ENCODE data around the gene LYST.
"Not testable (repeated sequence)": the region's sequence is repeated elsewhere in the genome, so short reads cannot be mapped to it uniquely, and the experiment has no call there.

LYST gene

DNA sequence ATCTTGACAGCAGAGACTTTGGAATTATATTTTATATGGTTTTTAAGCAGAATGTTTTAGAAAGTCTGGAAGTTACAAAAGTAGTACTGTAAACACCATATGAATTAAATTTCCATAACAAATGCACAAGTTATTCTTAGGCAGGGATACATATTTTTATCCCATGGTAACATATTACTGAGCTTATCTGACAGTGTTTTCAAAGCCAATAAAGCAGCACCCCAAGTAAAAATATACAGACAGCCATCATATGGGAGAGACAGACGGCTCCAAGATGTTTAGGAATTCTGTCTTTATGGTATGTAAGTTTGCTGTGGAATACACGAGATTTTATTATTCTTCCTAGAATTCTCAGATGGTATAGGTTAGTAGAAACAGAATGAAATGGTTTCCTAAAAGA is 205.1 kb downstream of the LYST start:
- Mint-ChIP-seq H3K27me3 (no peaks in the 10 kb centered on the region), H3K4me1 (no peaks in the 10 kb centered on the region), H3K4me3 (no peak overlapping the region), H3K27ac (no peak overlapping the region), H3K9me3 (no peaks in the 10 kb centered on the region), H3K36me3 (peaks cover 19 to 42% of the 10 kb centered on the region in 2 donors)
- DNase-seq (no peak), ATAC-seq (replicated peaks) (no peak)

GRCh38 chr1:235659186-235659771 is 207.4 kb downstream of the LYST start:
- Mint-ChIP-seq H3K4me1 (no peaks in the 10 kb centered on the region), H3K4me3 (no peak overlapping the region), H3K27ac (no peak overlapping the region), H3K36me3 (peaks cover 13 to 42% of the 10 kb centered on the region in 2 donors), H3K27me3 (peaks cover under 1 to 5% of the 10 kb centered on the region in 2 donors), H3K9me3 (peaks cover 0 to 4% of the 10 kb centered on the region in 2 donors)
- no peak for DNase-seq
- no peak for ATAC-seq (replicated peaks)

GRCh38 chr1:235657747-235658526 is 208.8 kb downstream of the LYST start:
- H3K27ac Mint-ChIP-seq, result no peak overlapping the region
- peaks cover 8 to 36% of the 10 kb centered on the region in 2 donors for H3K36me3 Mint-ChIP-seq
- DNase-seq, result no peak
- H3K4me3 Mint-ChIP-seq, result no peak overlapping the region
- no peaks in the 10 kb centered on the region for H3K4me1 Mint-ChIP-seq
- peaks cover 10 to 16% of the 10 kb centered on the region in 2 donors for H3K27me3 Mint-ChIP-seq
- H3K9me3 Mint-ChIP-seq, result peaks cover 3 to 4% of the 10 kb centered on the region in 2 donors
- no peak for ATAC-seq (replicated peaks)

DNA sequence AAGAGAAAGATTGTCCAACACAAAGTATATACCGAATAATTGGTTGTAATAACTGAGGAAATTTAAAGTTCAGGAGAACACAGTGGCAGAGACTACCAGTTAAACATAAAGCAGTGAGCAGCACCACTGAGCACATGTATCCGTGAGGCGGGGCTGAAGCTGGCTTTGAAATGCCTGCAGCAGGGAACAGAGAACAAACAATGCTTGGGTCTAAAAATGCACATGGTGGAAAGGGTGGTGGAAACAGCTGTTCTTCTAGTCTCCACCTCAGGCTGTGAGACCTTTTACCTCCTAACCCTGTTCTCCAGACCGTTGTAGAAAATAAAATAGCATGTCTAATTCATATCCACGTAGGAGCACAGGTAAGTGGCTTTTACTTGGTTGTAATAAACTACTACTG is 209.4 kb downstream of the LYST start:
- H3K27ac Mint-ChIP-seq, result no peak overlapping the region
- H3K9me3 Mint-ChIP-seq, result peaks cover 3 to 4% of the 10 kb centered on the region in 2 donors
- peaks cover 17 to 23% of the 10 kb centered on the region in 2 donors for H3K27me3 Mint-ChIP-seq
- H3K4me1 Mint-ChIP-seq, result no peaks in the 10 kb centered on the region
- no peak overlapping the region for H3K4me3 Mint-ChIP-seq
- peaks cover 8 to 31% of the 10 kb centered on the region in 2 donors for H3K36me3 Mint-ChIP-seq
- no peak for ATAC-seq (replicated peaks)
- no peak for DNase-seq

DNA sequence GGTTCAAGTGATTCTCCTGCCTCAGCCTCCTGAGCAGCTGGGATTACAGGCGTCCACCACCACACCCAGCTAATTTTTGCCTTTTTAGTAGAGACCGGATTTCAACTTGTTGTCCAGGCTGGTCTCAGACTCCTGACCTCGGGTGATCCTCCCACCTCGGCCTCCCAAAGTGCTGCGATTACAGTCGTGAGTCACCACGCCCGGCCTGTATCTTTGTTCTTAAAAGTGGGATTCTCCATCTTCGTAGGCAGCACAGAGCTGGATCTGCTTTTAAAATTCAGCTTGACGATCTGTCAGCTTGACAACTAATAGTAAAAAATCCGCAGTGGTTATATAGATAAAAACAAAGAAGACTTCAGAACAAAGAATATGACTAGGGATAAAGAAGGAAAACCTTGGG is 214.3 kb downstream of the LYST start:
- ATAC-seq (replicated peaks), result no peak
- Mint-ChIP-seq H3K36me3 (peaks cover 2 to 11% of the 10 kb centered on the region in 2 donors), H3K9me3 (peaks cover 3 to 4% of the 10 kb centered on the region in 2 donors)

GRCh38 chr1:235651170-235651806 is 215.4 kb downstream of the LYST start:
- Mint-ChIP-seq H3K9me3 (peaks cover 3 to 4% of the 10 kb centered on the region in 2 donors), H3K27me3 (peaks cover 57 to 59% of the 10 kb centered on the region in 2 donors), H3K36me3 (peaks cover 0 to 6% of the 10 kb centered on the region in 2 donors), H3K4me3 (peak overlapping the region; percentile 21 to 50), H3K27ac (no peak overlapping the region), H3K4me1 (peaks cover 9 to 19% of the 10 kb centered on the region in 2 donors)
- no peak for ATAC-seq (replicated peaks)
- DNase-seq, result no peak

More for the DNA sequence above, 214.3 kb downstream of the LYST start:
- Mint-ChIP-seq H3K27me3 (peaks cover 47 to 49% of the 10 kb centered on the region in 2 donors), H3K27ac (no peak overlapping the region), H3K4me1 (peaks cover 9 to 19% of the 10 kb centered on the region in 2 donors), H3K4me3 (no peak overlapping the region)
- no peak for DNase-seq

DNA sequence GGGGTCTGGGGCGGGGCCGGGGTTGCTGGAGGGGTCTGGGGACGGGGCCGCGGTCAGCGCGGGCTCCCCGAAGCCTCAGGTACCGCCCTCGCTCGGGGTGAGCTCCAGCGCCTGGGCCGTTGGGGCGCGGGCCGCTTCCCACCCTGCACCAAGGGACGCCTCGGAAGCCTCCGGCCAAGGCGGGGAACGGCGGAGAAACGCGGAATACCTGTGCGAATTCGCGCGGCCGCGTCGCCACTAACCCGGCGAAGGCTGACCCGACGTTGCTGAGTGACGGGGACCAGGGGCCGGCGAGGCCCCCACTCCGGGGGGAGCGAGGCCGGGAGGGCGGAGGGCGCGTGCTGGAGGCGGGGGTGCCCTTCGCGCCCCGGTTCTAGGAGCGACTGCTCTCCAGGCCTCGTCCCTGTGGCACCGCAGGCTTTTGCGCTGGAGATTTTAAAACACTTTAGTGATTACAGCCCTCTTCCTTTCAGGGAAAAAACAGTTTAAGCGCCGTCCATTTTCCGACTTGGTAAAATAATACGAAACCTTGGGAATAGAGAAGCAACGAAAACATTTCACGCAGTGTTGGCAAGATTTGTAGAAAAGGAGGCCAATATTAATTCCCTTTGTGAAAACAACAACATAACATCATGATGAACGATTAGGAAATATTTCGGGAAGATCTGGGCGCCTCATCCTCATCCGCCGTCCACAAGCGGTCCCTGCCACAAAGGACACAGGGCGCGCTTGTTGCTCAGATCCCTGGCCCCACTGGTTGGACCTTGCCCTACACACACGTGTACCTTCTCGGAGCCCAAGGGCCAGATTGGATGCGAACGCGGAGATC is 216.2 kb downstream of the LYST start:
- peaks cover 0 to 4% of the 10 kb centered on the region in 2 donors for H3K36me3 Mint-ChIP-seq
- ATAC-seq (replicated peaks), result peak; percentile 28 to 31
- DNase-seq, result no peak
- H3K4me1 Mint-ChIP-seq, result peaks cover 9 to 19% of the 10 kb centered on the region in 2 donors
- H3K27me3 Mint-ChIP-seq, result peaks cover 63 to 65% of the 10 kb centered on the region in 2 donors
- H3K4me3 Mint-ChIP-seq, result peak overlapping the region; percentile 21 to 50
- no peak overlapping the region for H3K27ac Mint-ChIP-seq
- peaks cover 3 to 4% of the 10 kb centered on the region in 2 donors for H3K9me3 Mint-ChIP-seq

DNA sequence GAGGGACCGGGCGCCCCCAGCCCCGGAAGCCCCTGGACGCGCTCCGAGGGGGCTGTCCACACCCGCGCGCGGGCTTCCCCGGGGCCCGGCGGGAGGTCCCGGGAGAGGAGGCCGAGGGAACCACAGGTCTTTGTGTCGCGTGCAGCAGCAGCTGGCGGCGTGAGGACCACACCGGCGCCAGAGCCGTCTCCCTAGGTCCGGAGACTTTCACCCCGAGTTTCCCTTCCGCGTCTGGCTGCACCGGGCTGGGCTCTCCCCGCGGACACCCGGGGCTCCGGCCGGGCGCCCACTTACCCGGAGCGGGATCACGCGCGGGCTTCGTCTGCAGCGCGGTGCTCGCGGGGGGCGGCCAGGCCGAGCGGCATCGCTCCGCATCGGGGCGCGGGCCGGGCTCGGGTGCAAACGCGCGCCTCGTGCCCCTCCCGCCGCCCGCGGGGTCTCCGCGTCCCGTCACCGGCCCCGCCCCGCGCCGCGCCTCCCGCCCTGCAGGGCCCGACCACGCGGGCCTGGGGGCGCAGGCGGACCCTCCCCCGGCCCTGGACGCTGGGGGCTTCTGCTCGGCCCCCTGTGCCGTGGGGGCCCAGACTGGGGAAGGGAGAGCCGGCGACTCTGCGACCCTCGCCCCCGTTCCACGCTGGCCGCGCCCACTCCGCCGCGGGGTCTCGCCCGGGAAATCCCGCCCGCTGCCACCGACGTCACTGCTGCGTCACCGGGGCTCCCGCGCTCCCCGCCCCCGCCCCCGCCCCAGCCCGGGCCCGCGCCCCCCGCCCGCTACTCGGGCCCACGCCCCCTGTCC is 217.1 kb downstream of the LYST start, which contains the start of gene GNG4:
GNG4 (minus strand) TSS at position 417 of the 796 bp plus-strand sequence. CDS start 65,946 bp downstream, outside the sequence.
- ATAC-seq (replicated peaks) (peak; percentile 61 to 67), DNase-seq (peak; percentile 23)
- Mint-ChIP-seq H3K4me1 (peaks cover 9 to 19% of the 10 kb centered on the region in 2 donors), H3K9me3 (peaks cover 0 to 3% of the 10 kb centered on the region in 2 donors), H3K27ac (no peak within 1 kb of the TSS), H3K36me3 (no peaks in the 10 kb centered on the region), H3K27me3 (peaks cover 64 to 75% of the 10 kb centered on the region in 2 donors), H3K4me3 (peak within 1 kb of the TSS; percentile 70 to 80)

DNA sequence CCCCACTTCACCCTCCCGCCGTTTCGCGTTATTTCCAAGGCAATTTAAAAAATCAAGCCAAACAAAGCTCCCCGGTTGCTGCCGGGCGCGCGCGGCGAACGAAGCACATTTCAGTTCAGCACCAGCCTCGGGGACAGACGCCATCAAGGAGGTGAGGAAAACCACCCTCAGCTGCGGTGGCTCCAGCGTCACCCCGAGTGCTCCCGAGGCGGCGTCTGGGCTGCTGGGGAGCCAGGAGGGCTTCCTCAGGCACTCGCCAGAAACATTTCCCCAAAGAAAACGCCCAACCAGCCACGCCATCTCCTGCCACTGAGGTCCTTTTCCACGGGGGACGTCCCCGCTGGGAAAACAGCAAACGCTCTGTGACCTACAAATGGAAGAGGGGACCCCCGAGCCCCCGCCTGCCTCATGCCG is 217.7 kb downstream of the LYST start:
- no peaks in the 10 kb centered on the region for H3K36me3 Mint-ChIP-seq
- H3K4me3 Mint-ChIP-seq, result peak overlapping the region; percentile 70 to 80
- peaks cover 0 to 2% of the 10 kb centered on the region in 2 donors for H3K9me3 Mint-ChIP-seq
- H3K4me1 Mint-ChIP-seq, result peaks cover 9 to 19% of the 10 kb centered on the region in 2 donors
- ATAC-seq (replicated peaks) (peak; percentile 71 to 75), DNase-seq (peak; percentile 13)
- H3K27ac Mint-ChIP-seq, result no peak overlapping the region
- peaks cover 67 to 77% of the 10 kb centered on the region in 2 donors for H3K27me3 Mint-ChIP-seq

- DNase-seq, result no peak
- H3K4me1 Mint-ChIP-seq, result peaks cover 9 to 20% of the 10 kb centered on the region in 2 donors
- H3K36me3 Mint-ChIP-seq, result no peaks in the 10 kb centered on the region
- peaks cover 68 to 80% of the 10 kb centered on the region in 2 donors for H3K27me3 Mint-ChIP-seq
- no peak overlapping the region for H3K27ac Mint-ChIP-seq
- H3K4me3 Mint-ChIP-seq, result peak overlapping the region; percentile 70 to 80
- H3K9me3 Mint-ChIP-seq, result no peaks in the 10 kb centered on the region
- ATAC-seq (replicated peaks), result peak in 1 of 2 donors; percentile 5
These were observed 218.2 kb downstream of the LYST start for GRCh38 chr1:235648407-235648907.

DNA sequence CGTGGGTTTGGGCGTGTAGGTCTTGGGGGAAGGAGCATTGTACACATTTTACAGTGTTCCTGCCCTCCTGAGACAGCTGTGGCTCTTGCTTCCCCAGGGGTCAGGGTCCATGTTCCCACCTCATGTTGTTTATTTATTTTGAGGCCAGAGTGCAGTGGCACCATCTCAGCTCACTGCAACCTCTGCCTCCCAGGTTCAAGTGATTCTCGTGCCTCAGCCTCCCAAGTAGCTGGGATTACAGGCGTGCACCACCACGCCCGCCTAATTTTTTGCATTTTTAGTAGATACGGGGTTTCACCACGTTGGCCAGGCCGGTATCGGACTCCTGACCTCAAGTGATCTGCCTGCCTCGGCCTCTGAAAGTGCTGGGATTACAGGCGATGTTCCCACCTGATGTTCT is 219.2 kb downstream of the LYST start:
- not testable (repeated sequence) for DNase-seq; ATAC-seq (replicated peaks); H3K27ac Mint-ChIP-seq; H3K36me3 Mint-ChIP-seq; H3K4me3 Mint-ChIP-seq; H3K9me3 Mint-ChIP-seq
- peaks cover 16 to 29% of the 10 kb centered on the region in 2 donors for H3K4me1 Mint-ChIP-seq
- peaks cover 69 to 81% of the 10 kb centered on the region in 2 donors for H3K27me3 Mint-ChIP-seq

GRCh38 chr1:235646463-235646862 is 220.2 kb downstream of the LYST start:
- Mint-ChIP-seq H3K4me3 (no peak overlapping the region), H3K9me3 (no peaks in the 10 kb centered on the region), H3K27me3 (peaks cover 74 to 78% of the 10 kb centered on the region in 2 donors), H3K4me1 (peaks cover 22 to 38% of the 10 kb centered on the region in 2 donors), H3K27ac (no peak overlapping the region), H3K36me3 (no peaks in the 10 kb centered on the region)
- ATAC-seq (replicated peaks), result no peak
- no peak for DNase-seq
